ENCODE data around the gene POPDC2.
"Not testable (repeated sequence)": the region's sequence is repeated elsewhere in the genome, so short reads cannot be mapped to it uniquely, and the experiment has no call there.

POPDC2 gene

DNA sequence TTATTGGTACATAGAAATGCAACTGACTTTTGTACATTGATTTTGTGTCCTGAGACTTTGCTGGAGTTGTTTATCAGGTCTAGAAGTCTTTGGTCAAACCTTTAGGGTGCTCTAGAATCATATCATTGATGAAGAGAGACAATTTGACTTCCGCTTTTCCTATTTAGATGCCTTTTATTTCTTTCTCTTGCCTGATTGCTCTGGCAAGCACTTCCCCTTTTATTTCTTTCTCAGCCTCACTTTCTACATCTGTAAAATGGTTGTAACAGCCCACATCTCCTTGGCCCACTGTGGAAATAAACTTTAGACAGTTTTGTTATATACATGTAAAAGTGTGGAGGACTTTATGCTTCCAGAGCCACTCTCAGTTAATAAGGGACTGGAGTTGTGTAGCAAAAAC is 48.7 kb downstream of the POPDC2 start:
- DNase-seq = no peak

DNA sequence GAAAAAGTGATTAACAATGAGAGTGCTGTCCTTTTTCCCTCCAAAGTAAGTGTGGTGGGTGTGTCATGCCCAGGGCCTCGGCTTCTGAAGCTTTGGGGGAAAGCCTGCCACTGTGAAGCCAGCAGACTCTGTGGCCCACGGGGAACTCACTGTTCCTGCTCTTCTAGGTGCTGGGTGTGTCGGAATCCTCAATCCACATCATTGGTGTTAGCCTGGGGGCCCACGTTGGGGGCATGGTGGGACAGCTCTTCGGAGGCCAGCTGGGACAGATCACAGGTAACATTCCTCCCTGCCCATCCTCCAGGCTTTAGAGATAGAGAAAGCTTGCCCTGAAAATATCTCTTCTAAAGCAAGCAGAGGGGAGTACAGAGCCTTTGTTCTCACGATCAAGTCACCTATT is 51.1 kb downstream of the POPDC2 start:
- DNase-seq = no peak

DNA sequence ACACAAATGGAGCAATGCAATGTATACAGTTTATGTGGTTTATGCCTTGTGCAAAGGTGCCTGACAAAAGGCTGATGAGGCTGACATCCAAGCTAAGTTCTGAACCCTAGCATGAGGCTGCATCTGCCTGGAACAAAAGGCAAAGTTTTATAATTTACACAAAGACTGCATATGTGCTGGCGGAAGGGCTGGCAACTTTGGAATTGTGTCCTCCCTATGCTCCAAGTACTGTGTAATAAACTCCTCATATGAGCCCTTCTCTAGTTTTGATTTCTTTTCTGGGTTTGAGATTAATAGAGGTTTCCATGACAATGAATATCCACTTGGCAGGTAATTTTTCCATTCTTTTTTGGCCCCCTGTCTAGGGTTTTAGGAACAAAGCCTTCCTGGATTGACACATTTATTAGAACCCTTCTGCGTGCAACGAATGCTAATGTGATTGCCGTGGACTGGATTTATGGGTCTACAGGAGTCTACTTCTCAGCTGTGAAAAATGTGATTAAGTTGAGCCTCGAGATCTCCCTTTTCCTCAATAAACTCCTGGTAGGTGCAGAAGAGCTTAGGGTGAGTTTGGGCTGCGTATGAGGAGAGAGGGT is 51.9 kb downstream of the POPDC2 start:
- no peak for DNase-seq

DNA sequence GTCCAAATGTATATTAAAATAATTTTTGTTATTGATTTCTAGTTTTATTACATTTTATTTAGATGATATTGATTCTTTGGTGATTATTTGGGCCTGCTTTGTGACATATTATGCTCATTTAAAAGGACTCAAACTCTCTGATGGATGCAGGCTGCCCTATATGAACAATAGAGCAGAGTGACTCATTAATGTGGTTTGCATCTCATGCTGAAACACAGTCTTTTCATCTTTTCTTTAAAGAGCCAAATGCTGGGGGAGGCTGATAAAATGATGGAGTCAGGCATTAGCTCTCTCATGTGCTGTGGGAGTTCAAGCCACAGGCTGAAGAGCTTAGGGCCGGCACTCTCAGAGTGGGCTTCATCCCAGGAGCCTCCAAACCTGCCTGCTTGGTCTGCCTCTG is 55.5 kb downstream of the POPDC2 start:
- DNase-seq = no peak

DNA sequence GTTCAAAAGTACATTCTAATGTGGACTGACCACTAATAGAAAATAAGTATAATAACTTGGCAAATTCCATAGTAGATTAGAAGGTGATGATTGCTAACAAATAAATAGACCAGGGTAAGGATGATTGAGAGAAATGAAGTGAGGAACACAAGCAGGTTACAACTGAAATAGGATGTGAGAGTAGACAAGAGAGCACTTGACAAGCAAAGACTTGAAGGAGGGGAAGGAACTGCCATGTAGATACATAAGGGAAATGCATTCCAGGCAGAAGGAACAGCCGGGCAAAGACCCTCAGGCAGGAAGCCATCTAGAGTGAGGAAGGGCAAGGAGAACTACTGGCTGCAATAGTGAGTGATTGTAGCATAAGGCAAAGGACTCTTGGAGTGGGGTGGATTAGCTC is 57.7 kb downstream of the POPDC2 start:
- no peak for DNase-seq

DNA sequence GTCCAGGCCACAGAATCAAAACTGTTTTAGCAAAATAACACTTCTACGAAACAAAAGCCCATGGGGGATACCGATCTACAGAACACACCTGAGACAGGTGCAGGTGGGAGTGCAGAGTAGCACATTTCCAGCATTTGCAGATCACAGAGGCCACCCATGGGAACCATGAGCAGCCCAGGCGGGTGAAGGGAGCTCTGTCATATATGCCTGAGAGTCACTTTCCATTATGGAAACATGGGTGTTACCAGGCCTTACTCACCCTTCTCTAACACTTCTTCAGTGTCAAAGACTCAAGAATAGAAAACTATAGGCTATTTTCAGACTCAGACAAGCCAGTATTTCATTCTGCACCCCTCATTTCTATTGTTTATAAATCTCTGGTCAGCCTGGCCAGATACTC is 59.2 kb downstream of the POPDC2 start:
- DNase-seq = no peak

DNA sequence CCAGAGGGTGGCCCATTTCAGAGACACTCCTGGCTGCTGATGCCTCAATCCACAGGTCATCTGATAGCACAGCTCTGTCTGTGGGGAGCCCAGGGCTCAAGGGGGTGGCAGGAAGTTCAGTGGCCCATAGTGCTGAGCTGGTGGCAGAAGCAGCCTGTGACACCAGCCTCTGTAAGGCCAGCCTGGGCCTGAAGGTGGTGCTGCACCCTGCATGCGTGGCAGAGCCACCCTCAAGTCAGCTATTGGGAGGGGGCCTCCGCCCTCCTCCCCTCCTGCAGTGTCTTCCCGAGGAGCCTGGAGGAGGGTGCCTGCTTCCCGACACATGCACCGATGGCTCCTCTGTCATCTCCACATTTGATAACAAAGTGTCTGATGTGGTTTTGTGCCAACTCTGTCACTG is 59.7 kb downstream of the POPDC2 start:
- DNase-seq = no peak

DNA sequence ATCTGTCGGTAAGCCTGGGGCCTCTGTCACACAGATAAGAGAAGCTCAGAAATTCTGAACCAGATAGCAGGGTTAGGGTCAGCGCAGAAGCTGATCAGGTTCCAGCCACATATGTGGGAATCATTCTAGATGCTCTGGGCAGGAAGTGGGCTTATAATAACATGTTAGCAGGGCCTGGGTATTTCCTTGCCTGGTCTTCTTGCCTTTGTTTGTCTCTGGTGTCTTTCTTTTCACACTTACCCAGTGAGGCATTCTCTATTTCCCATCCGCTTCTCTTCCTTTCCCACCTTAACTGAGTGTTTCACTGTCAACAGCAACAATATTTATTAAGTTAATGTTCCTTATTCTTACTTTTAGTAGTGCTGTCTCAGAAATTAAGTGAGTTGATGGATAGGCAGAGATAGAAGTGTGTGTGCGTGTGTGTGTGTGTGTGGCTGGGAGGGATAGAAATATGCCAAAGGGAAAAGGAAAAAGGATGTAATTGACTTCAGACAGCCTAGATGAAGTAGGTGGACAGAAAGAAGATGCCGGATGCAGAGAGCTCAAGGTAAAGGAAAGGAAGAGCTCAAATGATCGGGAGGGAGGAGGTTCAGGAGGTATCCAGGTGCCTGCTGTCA is 60.7 kb downstream of the POPDC2 start:
- DNase-seq = no peak

DNA sequence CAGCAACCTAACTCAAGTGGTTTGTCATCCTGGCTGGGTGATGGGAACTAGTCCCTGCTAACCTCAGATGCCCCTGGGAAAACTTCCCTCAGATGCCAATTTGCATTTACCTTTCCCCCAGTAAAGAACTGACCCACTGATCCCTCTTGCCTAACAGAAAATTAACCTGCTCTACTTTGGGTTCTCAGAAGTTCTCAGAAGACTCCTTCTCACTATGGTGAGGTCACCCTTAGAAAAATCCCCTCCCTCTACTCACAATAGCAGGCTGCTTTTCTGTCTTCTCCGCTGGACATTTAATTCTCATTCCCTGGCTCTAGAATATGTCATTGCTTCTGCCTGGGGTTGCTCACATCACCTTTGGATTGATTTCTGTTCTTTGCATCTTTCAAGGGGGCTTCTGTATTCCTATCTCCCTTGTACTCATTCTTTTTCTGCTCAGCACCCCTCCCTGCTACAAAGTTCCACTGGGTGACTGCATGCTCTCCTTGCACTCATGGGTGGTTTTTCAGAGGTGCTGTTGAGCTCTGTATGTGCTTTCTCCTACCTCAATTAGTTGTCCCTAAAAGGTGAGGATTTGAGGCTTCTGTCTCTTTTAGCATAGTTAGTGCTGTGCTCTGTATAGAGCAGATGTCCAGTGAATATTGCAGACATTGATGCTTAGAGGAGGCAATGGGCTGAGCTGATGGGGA is 61.8 kb downstream of the POPDC2 start:
- no peak for DNase-seq

DNA sequence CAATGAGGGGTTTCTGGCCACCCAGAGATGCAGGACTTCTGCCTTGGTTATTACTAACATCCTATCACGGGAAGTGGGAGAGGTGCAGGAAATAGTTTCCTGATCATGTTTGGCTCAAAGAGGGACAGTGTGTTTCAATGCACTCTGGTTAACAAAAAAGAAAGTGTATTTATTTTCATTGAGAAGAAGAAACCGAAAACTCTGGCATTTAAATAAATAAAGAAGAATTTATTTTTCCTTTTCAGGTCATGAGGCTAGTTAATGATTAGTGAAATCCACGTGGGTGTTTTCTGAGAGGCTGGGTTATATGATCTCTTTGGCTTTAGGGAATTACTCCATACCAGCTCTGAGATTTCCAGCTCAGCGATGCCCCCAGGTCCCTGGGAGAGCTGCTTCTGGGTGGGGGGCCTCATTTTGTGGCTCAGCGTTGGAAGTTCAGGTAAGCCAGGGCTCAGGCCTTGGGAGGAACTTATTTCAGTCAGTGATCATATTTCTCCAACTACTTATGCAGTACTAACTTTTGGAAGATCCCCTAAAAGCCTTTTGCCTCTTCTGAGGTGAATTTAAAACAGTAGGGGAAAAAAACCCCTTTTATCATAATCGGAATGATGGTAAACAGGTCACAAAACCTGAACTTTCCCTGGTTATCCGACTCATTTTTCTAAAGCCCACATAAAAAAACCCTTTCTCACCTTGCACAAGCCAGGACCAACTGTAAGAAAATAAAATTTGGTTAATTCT is 62.7 kb downstream of the POPDC2 start, which contains the start of gene PLA1A:
Gene PLA1A (plus strand): TSS at position 338 of the 741 bp plus-strand sequence. CDS start 29 bp downstream, at position 367.
- no peak for DNase-seq

DNA sequence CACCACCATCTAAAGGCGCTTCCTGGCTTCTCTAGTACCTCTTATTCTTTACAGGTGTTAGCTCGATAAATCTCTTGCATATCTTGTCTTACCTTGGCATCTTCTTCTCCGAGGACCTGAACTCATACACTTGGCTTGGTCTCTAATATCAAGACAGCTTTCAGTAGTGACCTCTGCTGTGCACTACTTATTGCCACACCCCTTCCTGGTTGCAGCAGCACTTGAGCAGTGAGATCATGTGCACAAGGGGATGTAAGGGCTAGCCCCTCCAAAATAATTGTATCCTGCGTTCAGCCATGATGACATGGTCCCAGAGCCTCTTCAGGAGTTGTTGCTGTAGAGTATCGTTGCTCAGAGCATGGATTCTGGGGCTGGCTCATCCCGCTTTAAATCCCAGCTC is 64.0 kb downstream of the POPDC2 start:
- no peak for DNase-seq

DNA sequence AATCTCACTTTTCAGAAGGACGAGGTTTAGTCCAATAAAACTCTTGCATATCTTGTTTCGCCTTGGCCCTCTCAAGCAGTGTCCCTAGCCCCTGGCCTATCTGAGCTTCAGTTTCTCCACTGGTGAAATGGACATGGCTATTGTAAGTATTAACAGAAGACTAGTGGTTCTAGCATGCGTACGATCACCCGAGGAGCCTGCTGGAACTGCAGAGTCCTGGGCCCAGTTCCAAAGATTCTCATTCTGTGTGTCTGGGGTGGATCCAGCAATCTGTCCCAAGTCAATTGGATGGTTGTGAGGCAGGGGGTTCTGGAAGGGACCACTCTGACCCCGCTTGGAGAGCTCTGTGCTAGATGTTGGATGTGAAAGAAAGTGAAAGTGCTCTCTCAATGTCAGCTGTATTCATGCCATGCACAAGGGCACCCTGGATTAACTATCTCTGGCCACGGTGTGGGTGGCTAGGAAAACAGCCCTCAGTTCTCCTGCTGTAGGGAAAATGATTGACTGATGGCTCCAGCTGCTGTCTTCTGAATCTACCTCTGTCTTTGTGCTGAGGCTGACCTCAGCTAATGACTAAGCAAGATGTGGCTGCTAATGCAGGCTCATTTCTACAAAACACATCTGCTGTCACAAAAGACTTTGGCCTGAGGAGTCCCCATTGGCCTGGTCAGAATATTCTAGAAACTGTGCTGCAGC is 64.6 kb downstream of the POPDC2 start:
- DNase-seq = no peak

DNA sequence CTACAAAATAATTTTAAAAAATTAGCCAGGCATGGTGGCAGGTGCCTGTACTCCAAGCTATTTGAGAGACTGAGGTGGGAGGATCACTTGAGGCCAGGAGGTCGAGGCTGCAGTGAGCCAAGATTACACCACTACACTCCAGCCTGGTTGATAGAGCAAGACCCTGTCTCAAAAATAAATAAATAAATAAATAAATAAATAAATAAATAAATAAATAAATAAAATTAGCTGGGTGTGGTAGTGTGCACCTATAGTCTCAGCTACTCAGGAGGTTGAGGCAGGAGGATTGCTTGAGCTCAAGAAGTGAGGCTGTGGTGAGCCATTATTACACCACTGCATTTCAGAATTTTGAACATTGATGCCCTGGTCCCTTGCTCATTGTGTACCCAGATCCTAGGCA is 65.5 kb downstream of the POPDC2 start:
- not testable (repeated sequence) for DNase-seq

DNA sequence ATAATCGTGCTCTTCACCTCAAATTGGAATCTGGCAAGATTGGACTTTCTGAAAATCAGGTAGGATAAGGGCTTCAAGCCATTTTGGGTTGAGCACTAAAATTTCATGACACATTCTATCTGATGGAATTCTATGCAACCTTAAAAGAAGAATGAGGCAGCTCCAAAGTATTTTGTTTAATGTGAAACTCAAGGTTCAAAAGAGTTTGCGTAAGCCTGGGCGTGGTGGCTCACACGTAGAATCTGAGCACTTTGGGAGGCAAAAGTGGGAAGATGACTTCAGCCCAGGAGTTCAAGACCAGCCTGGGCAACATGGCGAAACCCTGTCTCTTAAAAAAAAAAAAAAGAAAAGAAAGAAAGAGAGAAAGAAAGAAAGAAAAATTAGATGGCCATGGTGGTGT is 66.3 kb downstream of the POPDC2 start:
- no peak for DNase-seq

DNA sequence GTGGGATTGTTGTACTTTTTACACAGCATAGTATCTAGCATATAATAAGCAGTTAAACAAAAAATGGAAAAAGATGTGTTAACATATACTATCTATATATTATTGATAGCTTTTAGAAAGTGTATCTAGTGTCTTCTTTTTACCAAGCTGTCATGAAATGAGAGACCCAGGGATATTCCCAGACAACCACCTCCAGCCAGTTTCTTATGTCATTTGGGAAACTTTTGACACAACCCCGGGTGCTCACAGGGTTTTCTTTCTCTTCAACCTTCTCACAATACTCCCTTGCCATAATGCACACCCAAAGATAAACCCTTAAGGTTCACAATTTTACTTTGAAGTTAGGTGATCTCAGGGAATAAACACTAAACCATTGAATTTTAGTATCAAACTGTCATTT is 67.5 kb downstream of the POPDC2 start:
- DNase-seq = no peak
